Right lobe of liver (tissue), 6 donors: ENCODE results near the gene BAHCC1. TPM values are rescaled to one million over a fixed set of nuclear protein-coding genes. Genes with fewer than 3 reads are reported as not detected.

Experiments used
- ATAC-seq, 4 donors: fragments of 200-7000 bp; cut with Tn5 transposase; one replicate each; pipeline ENCODE4 v1.9.1; 2020; ENCODE audit warnings: mild to moderate bottlenecking in 4 of 4, moderate library complexity in 4 of 4
- DNase-seq, 3 donors: peaks; one replicate each; pipeline ENCODE4 v3.0.0-alpha.2; 2020
- H3K27ac ChIP-seq, 3 donors: fragments of 200-600 bp; one replicate each; pipeline ENCODE4 v1.8.0; 2022
- H3K27me3 ChIP-seq, 2 donors: fragments of 200-600 bp; one replicate each; pipeline ENCODE4 v1.8.0; 2022
- H3K36me3 ChIP-seq, 4 donors: fragments of 200-600 bp; sonication (generic) in 1 of 4; one replicate each; pipeline versions ENCODE4 v1.5.1 to v1.8.0; 2017 to 2022; ENCODE audit warnings: control low read depth in 1 of 4
- H3K4me1 ChIP-seq, 4 donors: fragments of 200-600 bp; sonication (generic) in 1 of 4; one replicate each; pipeline versions ENCODE4 v1.5.1 to v1.8.0; 2017 to 2022; ENCODE audit warnings: control low read depth in 1 of 4
- H3K4me3 ChIP-seq, 3 donors: fragments of 200-600 bp; one replicate each; pipeline ENCODE4 v1.8.0; 2022
- H3K9me3 ChIP-seq, 4 donors: fragments of 200-600 bp; sonication (generic) in 1 of 4; one replicate each; pipeline versions ENCODE4 v1.5.1 to v1.8.0; 2017 to 2022; ENCODE audit warnings: control low read depth in 1 of 4
- POLR2A ChIP-seq: fragments of 450-650 bp; IDR thresholded peaks from one replicate; pipeline ENCODE4 v1.6.1; 2017; ENCODE audit warnings: antibody characterized with exemption, mild to moderate bottlenecking
- WGBS: methylation state at CpG from one replicate; pipeline ENCODE4 v1.1.6; 2018; ENCODE audit warnings: low coverage, low lambda C conversion rate; ENCODE audit not compliant: insufficient coverage; ENCODE audit errors: missing lambda C conversion rate; 5-methylcytosine and 5-hydroxymethylcytosine counted together
- intact Hi-C, 2 donors: fragments of 100-400 bp; cut with DNase I; formaldehyde crosslinking; loops; one replicate each; pipeline versions ENCODE4 v1.11.2 to v1.14.1; 2022
- total RNA-seq, 6 experiments: library from RNA; depleted of rRNA in 2 of 6; stranded (reverse); fragments of >200 nt in 2 of 6; fragmentation: NEBNext Ultra II Directional in 3 of 6; extraction: Animal tissue kit (Norgen Biotek cat#: 25700) in 3 of 6; gene quantifications; one replicate each; pipeline versions ENCODE4 v1.1.0 to v1.2.4, GENCODE V29; 2016 to 2023
- TF ChIP-seq, protein P1 (sequence below), 4 donors: fragments of 200-600 bp in 3 of 4; fragments of 450-650 bp in 1 of 4; IDR thresholded peaks; one replicate each; pipeline versions ENCODE4 v1.5.1 to v1.8.0; 2016 to 2022; ENCODE audit warnings: antibody characterized with exemption in 4 of 4, mild to moderate bottlenecking in 2 of 4
- donor health status: DM: no; HTN: yes; CAD: no.
- donor health status: DM: no; HTN: no; CAD: no.
- donor health status: DM: no; HTN: no; CAD: no.
- donor health status: DM: no; HTN: yes; CAD: no.
- donor health status: DM: no; HTN: yes; CAD: no.

BAHCC1 gene
- total RNA-seq, 6 experiments from 2014 or later: 2.5 to 6.4 (median 4.9) TPM

DNA sequence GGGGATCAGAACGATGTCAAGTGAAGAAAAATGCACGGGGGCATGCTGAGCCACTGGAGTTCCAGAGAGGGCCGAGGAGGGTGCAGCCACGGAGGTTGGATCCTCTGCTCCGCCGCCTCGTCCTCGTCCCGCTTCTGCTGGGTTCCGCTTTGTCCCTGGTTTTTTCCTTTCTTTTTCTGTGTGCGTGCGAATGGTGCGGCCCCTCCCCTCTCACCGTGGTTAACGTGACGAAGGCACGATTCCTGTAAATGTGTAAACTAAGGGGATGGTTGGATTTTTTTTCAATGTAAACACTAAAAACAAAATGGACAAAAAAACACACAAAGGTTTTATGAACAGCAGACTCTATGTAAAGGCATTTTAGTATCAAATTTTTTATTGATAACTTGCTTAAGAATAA lies 70.7 kb downstream of the BAHCC1 start:
- DNase-seq (no peak), ATAC-seq (no peak)
- intact Hi-C loops: no loop called here
- Histone ChIP-seq H3K4me3 (no peak overlapping the region), H3K4me1 (no peaks in the 10 kb centered on the region), H3K36me3 (no peaks in the 10 kb centered on the region), H3K27ac (no peak overlapping the region), H3K9me3 (no peaks in the 10 kb centered on the region), H3K27me3 (no peaks in the 10 kb centered on the region)
- TF ChIP-seq, protein P1, sequence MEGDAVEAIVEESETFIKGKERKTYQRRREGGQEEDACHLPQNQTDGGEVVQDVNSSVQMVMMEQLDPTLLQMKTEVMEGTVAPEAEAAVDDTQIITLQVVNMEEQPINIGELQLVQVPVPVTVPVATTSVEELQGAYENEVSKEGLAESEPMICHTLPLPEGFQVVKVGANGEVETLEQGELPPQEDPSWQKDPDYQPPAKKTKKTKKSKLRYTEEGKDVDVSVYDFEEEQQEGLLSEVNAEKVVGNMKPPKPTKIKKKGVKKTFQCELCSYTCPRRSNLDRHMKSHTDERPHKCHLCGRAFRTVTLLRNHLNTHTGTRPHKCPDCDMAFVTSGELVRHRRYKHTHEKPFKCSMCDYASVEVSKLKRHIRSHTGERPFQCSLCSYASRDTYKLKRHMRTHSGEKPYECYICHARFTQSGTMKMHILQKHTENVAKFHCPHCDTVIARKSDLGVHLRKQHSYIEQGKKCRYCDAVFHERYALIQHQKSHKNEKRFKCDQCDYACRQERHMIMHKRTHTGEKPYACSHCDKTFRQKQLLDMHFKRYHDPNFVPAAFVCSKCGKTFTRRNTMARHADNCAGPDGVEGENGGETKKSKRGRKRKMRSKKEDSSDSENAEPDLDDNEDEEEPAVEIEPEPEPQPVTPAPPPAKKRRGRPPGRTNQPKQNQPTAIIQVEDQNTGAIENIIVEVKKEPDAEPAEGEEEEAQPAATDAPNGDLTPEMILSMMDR (IDR thresholded peaks at IDR 0.05): no peak
- no peak for TF ChIP-seq POLR2A
- WGBS: 89% methylated on average over 16 of the region's 17 CpGs

DNA sequence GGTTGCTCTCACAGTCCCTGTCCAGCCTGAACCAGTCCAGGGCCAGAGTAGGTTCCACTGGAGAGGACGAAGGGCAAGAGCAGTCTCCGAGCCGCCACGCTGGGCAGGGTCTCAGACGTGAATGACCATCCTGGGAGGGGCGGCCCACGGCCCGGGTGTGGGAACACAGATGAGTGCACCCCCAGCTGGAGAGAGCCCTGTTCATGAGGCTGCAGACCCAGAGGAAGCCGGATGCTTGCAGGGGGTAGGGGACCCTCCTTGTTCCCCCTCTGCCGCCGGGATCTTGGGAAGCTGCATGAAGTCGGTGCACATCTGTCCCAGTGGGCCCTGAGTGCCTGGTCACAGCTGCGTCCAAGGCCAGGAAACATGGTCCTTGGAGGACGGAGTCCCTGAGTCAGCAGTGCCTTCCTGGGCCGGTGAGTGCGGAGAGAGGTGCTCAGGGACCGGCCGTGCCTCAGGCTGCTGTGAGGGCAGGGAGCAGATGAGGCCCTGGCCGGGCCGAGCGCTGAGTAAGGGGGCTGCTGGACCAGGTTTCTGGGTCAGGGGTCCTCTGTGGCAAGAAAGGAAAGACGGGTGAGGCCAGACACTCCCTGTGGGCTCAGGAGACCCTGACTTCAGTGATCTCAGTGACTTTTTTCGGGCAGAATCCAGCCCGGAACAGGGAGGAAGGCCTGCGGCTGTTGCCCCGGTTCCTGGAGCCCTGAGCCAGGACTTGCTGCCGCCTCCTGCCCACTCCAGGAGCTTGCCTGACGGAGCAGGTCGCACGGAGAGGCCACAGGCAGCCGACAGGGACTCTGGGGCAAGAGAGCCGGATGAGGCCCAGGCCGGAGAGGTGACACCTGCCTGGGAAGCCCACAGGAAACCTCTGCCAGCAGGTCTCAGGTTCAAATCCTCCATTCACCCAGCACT lies 71.6 kb downstream of the BAHCC1 start:
- ATAC-seq: no peak
- Histone ChIP-seq H3K9me3 (no peaks in the 10 kb centered on the region), H3K27me3 (no peaks in the 10 kb centered on the region), H3K27ac (no peak overlapping the region), H3K36me3 (no peaks in the 10 kb centered on the region), H3K4me3 (no peak overlapping the region), H3K4me1 (no peaks in the 10 kb centered on the region)
- intact Hi-C loops: no loop called here
- TF ChIP-seq, protein P1 (IDR thresholded peaks at IDR 0.05): no peak
- no peak for TF ChIP-seq POLR2A
- 92% methylated on average over 7 of the region's 33 CpGs for WGBS
- DNase-seq: no peak

DNA sequence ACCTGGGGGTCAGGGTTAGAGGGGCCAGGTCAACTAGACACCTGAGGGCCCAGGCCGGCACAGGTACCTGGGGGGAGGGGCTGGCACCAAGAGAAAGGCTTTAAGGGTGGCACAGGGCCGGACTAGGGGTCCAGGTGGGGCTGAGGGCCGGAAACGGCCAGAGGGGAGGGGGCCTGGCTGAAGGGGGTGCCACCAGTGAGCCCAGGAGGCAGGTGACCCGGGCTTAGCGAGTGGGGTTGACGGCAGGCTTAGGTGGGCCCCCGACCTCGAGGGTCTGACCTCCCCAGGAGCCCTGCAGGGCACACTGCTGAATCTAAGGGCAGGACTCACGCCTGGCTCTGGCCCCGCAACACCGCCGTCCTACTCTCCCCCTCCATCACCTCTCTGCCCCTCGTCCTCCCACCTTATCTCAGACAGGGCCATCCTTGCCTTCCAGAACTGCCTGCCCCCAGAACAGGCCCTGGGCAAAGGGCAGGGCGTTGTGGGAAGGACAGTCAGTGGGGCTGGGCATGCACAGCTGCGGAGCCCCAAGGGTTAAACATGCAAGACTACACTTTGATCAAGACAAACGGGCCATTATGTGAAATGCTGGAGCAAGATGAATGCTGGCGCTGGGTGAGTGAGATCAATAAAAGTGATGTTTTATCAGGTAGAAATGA lies 73.0 kb downstream of the BAHCC1 start:
- TF ChIP-seq, protein P1 (IDR thresholded peaks at IDR 0.05): no peak
- TF ChIP-seq POLR2A: no peak
- H3K27me3 ChIP-seq: no peaks in the 10 kb centered on the region
- no peak overlapping the region for H3K27ac ChIP-seq
- ATAC-seq (no peak), DNase-seq (no peak)
- no peaks in the 10 kb centered on the region for H3K36me3 ChIP-seq
- 68% methylated on average over 8 of the region's 18 CpGs for WGBS
- H3K9me3 ChIP-seq: no peaks in the 10 kb centered on the region
- H3K4me3 ChIP-seq: no peak overlapping the region
- intact Hi-C loops: no loop called here
- no peaks in the 10 kb centered on the region for H3K4me1 ChIP-seq

- intact Hi-C loops: no loop called here
- Histone ChIP-seq H3K27ac (no peak overlapping the region), H3K36me3 (no peaks in the 10 kb centered on the region), H3K9me3 (no peaks in the 10 kb centered on the region), H3K27me3 (no peaks in the 10 kb centered on the region), H3K4me3 (no peak overlapping the region), H3K4me1 (no peaks in the 10 kb centered on the region)
- ATAC-seq (no peak), DNase-seq (no peak)
- 100% methylated on average over 1 of the region's 18 CpGs for WGBS
- TF ChIP-seq, protein P1 (IDR thresholded peaks at IDR 0.05): no peak
- no peak for TF ChIP-seq POLR2A
Measured at GRCh38 chr17:81468770-81469121, 73.5 kb downstream of the BAHCC1 start.
